ENCODE measurements around the gene NCKAP1.

DNA sequence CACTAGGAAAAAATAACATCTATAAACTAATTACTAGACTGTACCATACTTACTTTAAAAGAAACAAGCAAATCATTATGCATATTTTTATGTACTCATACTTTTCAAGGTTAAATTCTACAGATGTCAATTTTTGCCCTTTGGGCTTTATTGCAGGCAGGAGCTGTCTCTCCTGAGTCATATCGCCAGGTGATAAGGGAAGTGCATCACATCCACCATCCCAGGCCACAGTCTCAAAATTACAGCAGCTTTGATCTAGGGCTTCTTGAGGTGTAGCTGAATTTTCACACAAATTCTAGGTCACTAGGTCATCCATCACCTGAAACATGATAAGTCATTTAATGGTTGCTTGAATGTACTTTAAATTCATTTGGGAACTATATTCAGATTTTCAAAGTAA, 133.4 kb downstream of the NCKAP1 start:
- TF ChIP-seq, protein P1, sequence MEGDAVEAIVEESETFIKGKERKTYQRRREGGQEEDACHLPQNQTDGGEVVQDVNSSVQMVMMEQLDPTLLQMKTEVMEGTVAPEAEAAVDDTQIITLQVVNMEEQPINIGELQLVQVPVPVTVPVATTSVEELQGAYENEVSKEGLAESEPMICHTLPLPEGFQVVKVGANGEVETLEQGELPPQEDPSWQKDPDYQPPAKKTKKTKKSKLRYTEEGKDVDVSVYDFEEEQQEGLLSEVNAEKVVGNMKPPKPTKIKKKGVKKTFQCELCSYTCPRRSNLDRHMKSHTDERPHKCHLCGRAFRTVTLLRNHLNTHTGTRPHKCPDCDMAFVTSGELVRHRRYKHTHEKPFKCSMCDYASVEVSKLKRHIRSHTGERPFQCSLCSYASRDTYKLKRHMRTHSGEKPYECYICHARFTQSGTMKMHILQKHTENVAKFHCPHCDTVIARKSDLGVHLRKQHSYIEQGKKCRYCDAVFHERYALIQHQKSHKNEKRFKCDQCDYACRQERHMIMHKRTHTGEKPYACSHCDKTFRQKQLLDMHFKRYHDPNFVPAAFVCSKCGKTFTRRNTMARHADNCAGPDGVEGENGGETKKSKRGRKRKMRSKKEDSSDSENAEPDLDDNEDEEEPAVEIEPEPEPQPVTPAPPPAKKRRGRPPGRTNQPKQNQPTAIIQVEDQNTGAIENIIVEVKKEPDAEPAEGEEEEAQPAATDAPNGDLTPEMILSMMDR (IDR thresholded peaks at IDR 0.05; ENCODE audit: low read depth, low read length, missing input control): no peak
- TF ChIP-seq RXRA (IDR thresholded peaks at IDR 0.05) (no peak), HNF4A (conservative IDR thresholded peaks at IDR 0.05) (no peak), FOXA2 (IDR thresholded peaks at IDR 0.05) (no peak), RAD21 (IDR thresholded peaks at IDR 0.05) (no peak), JUND (IDR thresholded peaks at IDR 0.05) (no peak), TAF1 (conservative IDR thresholded peaks at IDR 0.05) (no peak)
- TF ChIP-seq, protein P2, sequence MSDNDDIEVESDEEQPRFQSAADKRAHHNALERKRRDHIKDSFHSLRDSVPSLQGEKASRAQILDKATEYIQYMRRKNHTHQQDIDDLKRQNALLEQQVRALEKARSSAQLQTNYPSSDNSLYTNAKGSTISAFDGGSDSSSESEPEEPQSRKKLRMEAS (IDR thresholded peaks at IDR 0.05): no peak
- TF ChIP-seq, protein P3, sequence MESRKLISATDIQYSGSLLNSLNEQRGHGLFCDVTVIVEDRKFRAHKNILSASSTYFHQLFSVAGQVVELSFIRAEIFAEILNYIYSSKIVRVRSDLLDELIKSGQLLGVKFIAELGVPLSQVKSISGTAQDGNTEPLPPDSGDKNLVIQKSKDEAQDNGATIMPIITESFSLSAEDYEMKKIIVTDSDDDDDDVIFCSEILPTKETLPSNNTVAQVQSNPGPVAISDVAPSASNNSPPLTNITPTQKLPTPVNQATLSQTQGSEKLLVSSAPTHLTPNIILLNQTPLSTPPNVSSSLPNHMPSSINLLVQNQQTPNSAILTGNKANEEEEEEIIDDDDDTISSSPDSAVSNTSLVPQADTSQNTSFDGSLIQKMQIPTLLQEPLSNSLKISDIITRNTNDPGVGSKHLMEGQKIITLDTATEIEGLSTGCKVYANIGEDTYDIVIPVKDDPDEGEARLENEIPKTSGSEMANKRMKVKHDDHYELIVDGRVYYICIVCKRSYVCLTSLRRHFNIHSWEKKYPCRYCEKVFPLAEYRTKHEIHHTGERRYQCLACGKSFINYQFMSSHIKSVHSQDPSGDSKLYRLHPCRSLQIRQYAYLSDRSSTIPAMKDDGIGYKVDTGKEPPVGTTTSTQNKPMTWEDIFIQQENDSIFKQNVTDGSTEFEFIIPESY (IDR thresholded peaks at IDR 0.05): no peak
- TF ChIP-seq, protein P4, sequence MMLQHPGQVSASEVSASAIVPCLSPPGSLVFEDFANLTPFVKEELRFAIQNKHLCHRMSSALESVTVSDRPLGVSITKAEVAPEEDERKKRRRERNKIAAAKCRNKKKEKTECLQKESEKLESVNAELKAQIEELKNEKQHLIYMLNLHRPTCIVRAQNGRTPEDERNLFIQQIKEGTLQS (IDR thresholded peaks at IDR 0.05): no peak

Measured in liver (tissue), 3 donors.